GM12873 (cell line): ENCODE measurements around the gene CNKSR2.

Experiments
- TF ChIP-seq, protein P1 (sequence below): IDR thresholded peaks from 2 replicates; pipeline ENCODE4 v1.5.1; 2012; ENCODE audit warnings: low read depth, mild to moderate bottlenecking, moderate library complexity, low read length, control low read depth; ENCODE audit not compliant: insufficient read depth; ENCODE audit errors: missing control alignments

CNKSR2 gene

DNA sequence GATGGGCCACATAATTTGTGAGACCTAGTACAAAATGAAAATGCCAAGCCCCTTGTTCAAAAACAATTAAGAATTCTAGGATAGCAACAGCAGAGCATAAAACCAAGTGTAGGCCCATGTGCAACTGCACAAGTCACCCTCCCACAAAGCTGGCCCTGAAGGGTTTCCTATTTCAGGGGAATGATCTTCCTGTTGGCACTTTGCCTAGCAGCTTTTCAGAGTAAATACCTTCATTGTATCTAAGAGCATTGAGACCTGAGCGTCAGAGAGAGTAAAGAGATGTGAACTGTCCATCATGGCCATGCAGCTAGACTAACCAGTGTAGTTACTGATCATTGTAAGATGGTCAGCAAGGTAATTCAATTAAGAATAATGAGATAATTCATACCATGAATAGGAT lies 113.6 kb downstream of the CNKSR2 start:
- TF ChIP-seq, protein P1, sequence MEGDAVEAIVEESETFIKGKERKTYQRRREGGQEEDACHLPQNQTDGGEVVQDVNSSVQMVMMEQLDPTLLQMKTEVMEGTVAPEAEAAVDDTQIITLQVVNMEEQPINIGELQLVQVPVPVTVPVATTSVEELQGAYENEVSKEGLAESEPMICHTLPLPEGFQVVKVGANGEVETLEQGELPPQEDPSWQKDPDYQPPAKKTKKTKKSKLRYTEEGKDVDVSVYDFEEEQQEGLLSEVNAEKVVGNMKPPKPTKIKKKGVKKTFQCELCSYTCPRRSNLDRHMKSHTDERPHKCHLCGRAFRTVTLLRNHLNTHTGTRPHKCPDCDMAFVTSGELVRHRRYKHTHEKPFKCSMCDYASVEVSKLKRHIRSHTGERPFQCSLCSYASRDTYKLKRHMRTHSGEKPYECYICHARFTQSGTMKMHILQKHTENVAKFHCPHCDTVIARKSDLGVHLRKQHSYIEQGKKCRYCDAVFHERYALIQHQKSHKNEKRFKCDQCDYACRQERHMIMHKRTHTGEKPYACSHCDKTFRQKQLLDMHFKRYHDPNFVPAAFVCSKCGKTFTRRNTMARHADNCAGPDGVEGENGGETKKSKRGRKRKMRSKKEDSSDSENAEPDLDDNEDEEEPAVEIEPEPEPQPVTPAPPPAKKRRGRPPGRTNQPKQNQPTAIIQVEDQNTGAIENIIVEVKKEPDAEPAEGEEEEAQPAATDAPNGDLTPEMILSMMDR, result no peak

DNA sequence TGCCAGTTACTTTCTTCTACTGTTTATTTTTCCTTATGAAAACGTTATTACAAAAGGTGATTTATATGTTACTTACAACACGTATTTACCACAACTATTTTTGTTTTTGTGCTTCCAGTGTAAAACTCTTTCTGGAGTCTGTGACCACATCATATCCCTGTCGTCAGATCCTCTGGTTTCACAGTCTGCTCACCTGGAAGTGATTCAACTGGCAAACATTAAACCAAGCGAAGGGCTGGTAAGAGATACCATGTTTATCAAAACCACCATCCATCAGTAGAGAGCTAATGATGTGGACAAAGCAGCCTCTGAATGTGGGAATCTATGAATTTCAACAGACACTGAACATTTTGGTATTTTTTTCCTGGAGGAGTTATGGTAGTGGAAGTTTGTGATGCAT lies 116.1 kb downstream of the CNKSR2 start:
- TF ChIP-seq, protein P1, result no peak

DNA sequence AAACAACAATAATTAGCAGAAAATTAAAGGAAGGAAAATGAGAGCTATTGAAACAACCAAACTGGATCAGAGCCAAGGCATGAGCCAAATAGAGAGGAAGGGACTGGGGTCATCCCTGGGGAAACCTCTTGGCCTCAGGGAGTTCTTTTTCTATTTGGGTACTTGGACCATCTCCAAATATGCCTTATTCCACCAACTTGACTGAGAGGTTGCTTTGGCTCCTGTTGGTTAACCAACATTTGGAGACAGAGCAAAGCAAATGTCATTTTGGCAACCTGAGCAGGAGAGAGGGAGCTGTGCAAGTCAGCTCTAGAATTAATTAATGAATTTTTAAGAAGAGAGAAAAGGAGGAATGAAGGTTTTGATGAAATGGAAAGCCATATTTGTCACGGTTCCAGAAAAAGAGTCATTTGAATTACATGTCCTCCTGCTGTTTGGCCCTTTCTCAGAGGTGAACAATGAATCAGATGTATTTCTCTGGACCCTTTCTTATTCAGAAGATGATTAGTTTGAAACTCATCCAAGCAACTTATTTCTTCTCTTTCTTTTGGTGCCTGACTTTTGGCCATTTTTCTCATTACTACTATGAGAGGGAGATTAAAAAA lies 119.1 kb downstream of the CNKSR2 start:
- TF ChIP-seq, protein P1, result no peak

DNA sequence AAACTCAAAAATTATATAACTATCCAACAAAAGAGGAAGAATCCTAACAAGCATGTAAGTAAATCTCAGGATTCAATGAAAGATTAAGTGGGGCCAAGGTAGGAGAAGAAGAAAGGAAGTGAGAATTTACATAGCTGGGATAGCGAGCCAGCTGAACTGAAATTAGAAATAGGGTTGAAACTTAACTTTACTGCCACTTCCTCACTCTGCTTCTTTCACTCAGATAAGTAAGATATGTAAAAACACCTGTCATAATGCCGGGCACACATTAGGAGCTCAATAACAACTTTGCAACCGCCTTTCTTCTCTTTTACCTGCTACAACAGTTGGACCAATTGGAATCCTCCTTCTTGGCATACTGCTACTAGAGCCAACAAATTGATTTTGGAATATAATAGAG lies 129.4 kb downstream of the CNKSR2 start:
- TF ChIP-seq, protein P1, result no peak

DNA sequence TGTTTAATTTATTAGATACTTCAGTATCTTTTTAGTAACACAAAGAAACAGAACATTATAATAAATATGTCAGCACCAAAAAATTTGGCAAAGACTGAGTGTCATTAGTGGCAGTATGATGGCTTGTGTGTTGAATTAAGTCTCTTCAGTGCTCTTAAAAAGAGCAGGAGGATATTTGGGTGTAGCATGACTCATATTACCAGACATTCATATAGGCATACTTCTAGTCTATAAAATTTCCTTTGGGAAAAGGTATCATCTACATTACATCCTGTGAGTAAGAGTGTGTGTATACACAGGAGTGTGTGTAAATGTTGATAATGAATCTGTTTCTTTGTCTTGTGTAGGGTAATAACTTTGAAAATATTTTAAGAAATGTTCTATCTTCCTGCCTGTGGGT lies 135.7 kb downstream of the CNKSR2 start:
- TF ChIP-seq, protein P1, result no peak

DNA sequence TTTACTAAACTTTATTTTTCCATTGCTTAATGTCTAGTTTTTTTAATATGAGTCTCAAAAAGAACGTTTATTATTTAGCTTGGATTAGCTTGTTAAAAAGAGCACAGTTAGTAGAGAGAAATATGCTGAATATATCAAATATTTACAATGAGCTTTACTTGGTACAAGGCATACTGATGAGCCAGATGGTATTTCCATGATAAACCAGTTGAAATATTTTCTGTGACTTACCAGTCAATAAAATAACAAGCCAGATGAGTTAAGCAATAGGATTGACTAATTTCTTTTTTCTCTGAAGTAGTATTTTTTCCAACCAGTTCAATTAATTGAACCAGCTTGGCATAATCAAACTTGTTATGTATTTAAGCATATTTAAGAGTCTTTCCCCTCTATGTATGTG lies 149.8 kb downstream of the CNKSR2 start:
- TF ChIP-seq, protein P1, result no peak

DNA sequence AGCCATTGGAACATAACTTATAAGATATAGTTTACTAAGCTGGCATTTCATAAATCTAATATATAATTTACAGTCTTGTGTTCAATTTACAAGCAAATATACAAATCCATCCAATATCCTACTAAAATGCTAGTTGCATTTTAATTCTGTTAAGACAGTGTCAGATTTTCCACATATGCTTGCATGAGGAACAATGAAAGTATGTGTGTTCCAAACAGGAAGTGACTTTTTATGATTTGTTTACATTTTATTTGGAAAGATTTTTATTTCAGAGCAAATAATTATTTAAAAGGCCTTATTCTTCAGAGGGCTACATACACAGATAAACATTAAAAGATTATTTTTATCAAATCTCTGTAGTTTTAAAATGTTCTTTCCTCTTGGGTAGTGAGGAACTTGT lies 153.9 kb downstream of the CNKSR2 start:
- TF ChIP-seq, protein P1, result no peak

DNA sequence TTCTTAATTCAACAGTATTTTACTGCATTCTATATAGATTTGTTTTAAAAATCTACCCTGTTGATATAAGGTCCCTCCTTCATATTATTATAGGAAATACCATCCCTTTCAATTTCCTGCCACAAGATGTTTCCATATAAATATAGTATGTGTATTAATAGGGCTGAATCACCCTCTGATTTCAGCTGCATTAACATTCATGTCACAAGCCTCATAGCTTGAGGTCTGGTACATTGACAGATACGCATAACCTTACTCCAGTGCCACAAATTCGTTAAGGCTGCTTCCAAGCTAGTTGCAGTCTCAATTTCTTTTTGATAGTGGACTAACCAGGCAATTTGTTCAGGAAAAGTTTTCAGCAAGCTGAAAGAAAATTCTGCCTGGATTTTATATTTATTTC lies 155.6 kb downstream of the CNKSR2 start:
- TF ChIP-seq, protein P1, result no peak
